IPS-18c (cell line): ENCODE measurements around the gene PSD4.
"Not testable (repeated sequence)": the region's sequence is repeated elsewhere in the genome, so short reads cannot be mapped to it uniquely, and the experiment has no call there.

ENCODE experiments used
- H3K4me3 ChIP-seq: 2 replicates; pipeline ENCODE4 v1.7.0; 2013; ENCODE audit warnings: low read depth, mild to moderate bottlenecking, low read length, moderate library complexity; ENCODE audit not compliant: insufficient read depth
- H3K9me3 ChIP-seq: one replicate; pipeline ENCODE4 v1.6.1; 2013; ENCODE audit warnings: mild to moderate bottlenecking, low read length, moderate library complexity; ENCODE audit not compliant: control insufficient read depth, insufficient read depth

PSD4 gene

GRCh38 chr2:113224647-113225236, 51.0 kb downstream of the PSD4 start:
- no peak overlapping the region for H3K4me3 ChIP-seq
- peaks cover 4% of the 10 kb centered on the region for H3K9me3 ChIP-seq

- Histone ChIP-seq H3K9me3 (peaks cover 4% of the 10 kb centered on the region), H3K4me3 (no peak overlapping the region)
Measured at GRCh38 chr2:113225263-113226259, 51.8 kb downstream of the PSD4 start.

GRCh38 chr2:113226462-113226861, 52.7 kb downstream of the PSD4 start:
- H3K9me3 ChIP-seq: peaks cover 4% of the 10 kb centered on the region

GRCh38 chr2:113227290-113227689, 53.5 kb downstream of the PSD4 start:
- Histone ChIP-seq H3K4me3 (no peak overlapping the region), H3K9me3 (peaks cover 4% of the 10 kb centered on the region)

More at GRCh38 chr2:113226462-113226861, 52.7 kb downstream of the PSD4 start:
- no peak overlapping the region for H3K4me3 ChIP-seq

GRCh38 chr2:113227698-113228097, 53.9 kb downstream of the PSD4 start:
- Histone ChIP-seq H3K4me3 (no peak overlapping the region), H3K9me3 (peaks cover 4% of the 10 kb centered on the region)

GRCh38 chr2:113228351-113228750, 54.6 kb downstream of the PSD4 start:
- no peak overlapping the region for H3K4me3 ChIP-seq
- peaks cover 4% of the 10 kb centered on the region for H3K9me3 ChIP-seq

GRCh38 chr2:113228991-113229716, 55.4 kb downstream of the PSD4 start:
- H3K4me3 ChIP-seq: no peak overlapping the region
- peaks cover 4% of the 10 kb centered on the region for H3K9me3 ChIP-seq

GRCh38 chr2:113229795-113230194, 56.0 kb downstream of the PSD4 start:
- H3K9me3 ChIP-seq: peaks cover 4% of the 10 kb centered on the region

GRCh38 chr2:113230531-113230930, 56.8 kb downstream of the PSD4 start:
- Histone ChIP-seq H3K4me3 (no peak overlapping the region), H3K9me3 (peaks cover 4% of the 10 kb centered on the region)

More at GRCh38 chr2:113229795-113230194, 56.0 kb downstream of the PSD4 start:
- H3K4me3 ChIP-seq: no peak overlapping the region

GRCh38 chr2:113231064-113231463, 57.3 kb downstream of the PSD4 start:
- no peak overlapping the region for H3K4me3 ChIP-seq
- H3K9me3 ChIP-seq: peaks cover 4% of the 10 kb centered on the region

- peaks cover 4% of the 10 kb centered on the region for H3K9me3 ChIP-seq
- no peak overlapping the region for H3K4me3 ChIP-seq
Measured at GRCh38 chr2:113232123-113232522, 58.4 kb downstream of the PSD4 start.

GRCh38 chr2:113232740-113233139, 59.0 kb downstream of the PSD4 start:
- peaks cover 4% of the 10 kb centered on the region for H3K9me3 ChIP-seq
- no peak overlapping the region for H3K4me3 ChIP-seq

- Histone ChIP-seq H3K4me3 (no peak overlapping the region), H3K9me3 (no peaks in the 10 kb centered on the region)
Measured at GRCh38 chr2:113233593-113234550, 60.1 kb downstream of the PSD4 start.

- peak overlapping the region; percentile 57 for H3K4me3 ChIP-seq
- H3K9me3 ChIP-seq: no peaks in the 10 kb centered on the region
Measured at GRCh38 chr2:113234721-113235346, 61.1 kb downstream of the PSD4 start.

GRCh38 chr2:113235347-113236226, 61.8 kb downstream of the PSD4 start:
- peak overlapping the region; percentile 57 for H3K4me3 ChIP-seq
- H3K9me3 ChIP-seq: not testable (repeated sequence)
